Colonic mucosa (tissue), 4 donors: ENCODE measurements around the gene PRKN. TPM values are rescaled to one million over a fixed set of nuclear protein-coding genes. Genes with fewer than 3 reads are reported as not detected.

Source experiments
- DNase-seq: peaks from one replicate; pipeline ENCODE4 v3.0.0-alpha.2; 2020
- H3K27ac ChIP-seq: fragments of 200-600 bp; one replicate; pipeline ENCODE4 v1.8.0; 2021
- H3K27me3 ChIP-seq: fragments of 200-600 bp; one replicate; pipeline ENCODE4 v1.8.0; 2021
- H3K36me3 ChIP-seq: fragments of 200-600 bp; one replicate; pipeline ENCODE4 v1.8.0; 2021
- H3K4me1 ChIP-seq: fragments of 200-600 bp; one replicate; pipeline ENCODE4 v1.8.0; 2021; ENCODE audit warnings: mild to moderate bottlenecking
- H3K4me3 ChIP-seq: fragments of 200-600 bp; one replicate; pipeline ENCODE4 v1.8.0; 2021
- H3K9ac ChIP-seq, 2 donors: one replicate each; pipeline ENCODE4 v1.7.0; 2013; ENCODE audit warnings: control low read depth in 2 of 2, low read depth in 2 of 2, low read length in 2 of 2
- H3K9me3 ChIP-seq: fragments of 200-600 bp; one replicate; pipeline ENCODE4 v1.8.0; 2021
- intact Hi-C: fragments of 100-400 bp; cut with DNase I; formaldehyde crosslinking; loops from one replicate; pipeline ENCODE4 v1.14.1; 2022
- total RNA-seq, 2 donors: library from RNA; stranded (reverse); fragmentation: NEBNext Ultra II Directional in 1 of 2; extraction: Animal tissue kit (Norgen Biotek cat#: 25700) in 1 of 2; gene quantifications; one replicate each; pipeline ENCODE4 v1.2.1, GENCODE V29; 2021
- TF ChIP-seq, protein P1 (sequence below): fragments of 200-600 bp; IDR thresholded peaks from one replicate; pipeline ENCODE4 v1.8.0; 2022; ENCODE audit warnings: antibody characterized with exemption, mild to moderate bottlenecking
- donor health status: healthy.
- donor health status: DM: no; HTN: no; CAD: no.
- donor health status: DM: no; HTN: no; CAD: no.

The PRKN gene
- total RNA-seq, 2 donors from 2014 or later: 3.7 to 8.1 TPM

DNA sequence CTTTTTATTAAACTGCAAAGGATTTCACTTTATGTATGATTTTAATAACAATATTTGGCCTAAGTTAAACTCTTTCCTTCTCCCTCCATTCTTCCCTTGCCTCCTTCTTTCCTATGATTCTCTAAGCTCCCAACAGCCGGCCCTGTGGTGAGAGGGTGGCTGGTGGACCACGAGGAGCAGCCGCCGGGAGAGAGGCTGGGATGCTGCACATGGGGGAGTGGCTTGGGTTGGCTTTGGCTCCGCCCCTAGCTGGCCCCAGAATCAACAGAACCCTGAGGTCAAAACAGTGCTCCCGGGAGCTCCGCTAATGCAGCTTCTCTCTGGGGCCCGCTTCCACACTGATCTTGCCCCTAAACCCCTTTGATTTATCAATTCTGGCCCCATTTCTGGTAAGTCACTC, 1063.9 kb downstream of the PRKN start:
- intact Hi-C loops: no loop called here
- no peaks in the 10 kb centered on the region for H3K4me1 ChIP-seq
- H3K9ac ChIP-seq: no peak overlapping the region
- DNase-seq: no peak
- no peak overlapping the region for H3K4me3 ChIP-seq
- no peak overlapping the region for H3K27ac ChIP-seq
- H3K36me3 ChIP-seq: no peaks in the 10 kb centered on the region
- TF ChIP-seq, protein P1, sequence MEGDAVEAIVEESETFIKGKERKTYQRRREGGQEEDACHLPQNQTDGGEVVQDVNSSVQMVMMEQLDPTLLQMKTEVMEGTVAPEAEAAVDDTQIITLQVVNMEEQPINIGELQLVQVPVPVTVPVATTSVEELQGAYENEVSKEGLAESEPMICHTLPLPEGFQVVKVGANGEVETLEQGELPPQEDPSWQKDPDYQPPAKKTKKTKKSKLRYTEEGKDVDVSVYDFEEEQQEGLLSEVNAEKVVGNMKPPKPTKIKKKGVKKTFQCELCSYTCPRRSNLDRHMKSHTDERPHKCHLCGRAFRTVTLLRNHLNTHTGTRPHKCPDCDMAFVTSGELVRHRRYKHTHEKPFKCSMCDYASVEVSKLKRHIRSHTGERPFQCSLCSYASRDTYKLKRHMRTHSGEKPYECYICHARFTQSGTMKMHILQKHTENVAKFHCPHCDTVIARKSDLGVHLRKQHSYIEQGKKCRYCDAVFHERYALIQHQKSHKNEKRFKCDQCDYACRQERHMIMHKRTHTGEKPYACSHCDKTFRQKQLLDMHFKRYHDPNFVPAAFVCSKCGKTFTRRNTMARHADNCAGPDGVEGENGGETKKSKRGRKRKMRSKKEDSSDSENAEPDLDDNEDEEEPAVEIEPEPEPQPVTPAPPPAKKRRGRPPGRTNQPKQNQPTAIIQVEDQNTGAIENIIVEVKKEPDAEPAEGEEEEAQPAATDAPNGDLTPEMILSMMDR: no peak
- H3K27me3 ChIP-seq: no peaks in the 10 kb centered on the region
- H3K9me3 ChIP-seq: no peaks in the 10 kb centered on the region

- intact Hi-C loops: no loop called here
- no peaks in the 10 kb centered on the region for H3K9me3 ChIP-seq
- no peaks in the 10 kb centered on the region for H3K27me3 ChIP-seq
- DNase-seq: no peak
- no peak overlapping the region for H3K9ac ChIP-seq
- no peaks in the 10 kb centered on the region for H3K4me1 ChIP-seq
- TF ChIP-seq, protein P1: no peak
- no peak overlapping the region for H3K4me3 ChIP-seq
- H3K27ac ChIP-seq: no peak overlapping the region
- H3K36me3 ChIP-seq: no peaks in the 10 kb centered on the region
Observed at GRCh38 chr6:161660666-161661571, 1066.6 kb downstream of the PRKN start.

- Histone ChIP-seq H3K9me3 (no peaks in the 10 kb centered on the region), H3K4me1 (no peaks in the 10 kb centered on the region), H3K27ac (no peak overlapping the region), H3K9ac (no peak overlapping the region), H3K4me3 (no peak overlapping the region), H3K36me3 (no peaks in the 10 kb centered on the region), H3K27me3 (no peaks in the 10 kb centered on the region)
- intact Hi-C loops: no loop called here
- DNase-seq: no peak
- TF ChIP-seq, protein P1: no peak
Observed at GRCh38 chr6:161658211-161658610, 1069.4 kb downstream of the PRKN start.

DNA sequence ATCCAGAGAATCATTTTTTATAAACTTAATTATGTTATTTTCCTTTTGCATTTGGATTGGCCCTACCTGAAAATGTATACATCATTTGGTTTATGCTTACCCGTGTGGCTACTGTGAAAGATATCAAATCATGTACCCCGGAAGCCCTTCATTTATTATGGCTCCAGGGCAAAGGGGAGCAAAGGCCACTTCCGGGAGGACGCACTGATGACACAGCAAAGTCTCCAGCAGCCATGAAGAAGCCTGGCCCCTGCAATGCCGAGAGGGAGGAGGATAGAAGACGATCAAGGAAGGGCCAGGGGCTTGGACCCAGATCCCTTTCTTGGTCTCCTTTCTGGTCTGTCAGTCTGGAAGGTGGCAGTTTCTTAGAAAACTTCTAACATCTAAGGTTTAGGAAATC, 1073.4 kb downstream of the PRKN start:
- no peak overlapping the region for H3K4me3 ChIP-seq
- no peaks in the 10 kb centered on the region for H3K9me3 ChIP-seq
- TF ChIP-seq, protein P1: no peak
- no peak overlapping the region for H3K27ac ChIP-seq
- intact Hi-C loops: no loop called here
- no peaks in the 10 kb centered on the region for H3K27me3 ChIP-seq
- H3K9ac ChIP-seq: no peak overlapping the region
- no peak for DNase-seq
- H3K4me1 ChIP-seq: no peaks in the 10 kb centered on the region
- no peaks in the 10 kb centered on the region for H3K36me3 ChIP-seq

GRCh38 chr6:161651949-161652348, 1075.6 kb downstream of the PRKN start:
- Histone ChIP-seq H3K36me3 (no peaks in the 10 kb centered on the region), H3K27ac (no peak overlapping the region), H3K4me3 (no peak overlapping the region), H3K4me1 (no peaks in the 10 kb centered on the region), H3K9me3 (no peaks in the 10 kb centered on the region), H3K27me3 (no peaks in the 10 kb centered on the region), H3K9ac (no peak overlapping the region)
- TF ChIP-seq, protein P1: no peak
- DNase-seq: no peak
- intact Hi-C loops: no loop called here
